ENCODE results near the gene SLC35F6. TPM values are rescaled to one million over a fixed set of nuclear protein-coding genes. Genes with fewer than 3 reads are reported as not detected.

SLC35F6 gene
- polyA plus RNA-seq, 1 donor from 2014 or later = 10.8 TPM

DNA sequence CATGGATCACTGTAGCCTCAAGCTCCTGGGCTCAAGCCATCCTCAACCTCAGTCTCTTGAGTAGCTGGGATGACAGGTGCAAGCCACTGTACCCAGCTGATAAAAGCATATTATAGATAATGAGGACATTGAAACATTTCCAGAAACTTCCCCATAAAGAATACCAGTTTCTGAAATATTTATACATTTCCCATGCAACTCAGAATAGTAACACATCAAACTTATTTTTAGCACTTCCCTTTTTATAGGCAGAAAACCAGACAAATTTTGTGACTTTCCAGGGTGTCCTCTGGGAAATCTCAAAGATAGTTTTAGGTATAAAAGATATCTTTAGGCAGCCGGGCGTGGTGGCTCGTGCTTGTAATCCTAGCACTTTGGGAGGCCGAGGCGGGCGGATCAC, 58.8 kb downstream of the SLC35F6 start:
- H3K4me3 ChIP-seq (ENCODE audit: low read length) = no peak overlapping the region
- no peaks in the 10 kb centered on the region for H3K27me3 ChIP-seq (ENCODE audit: insufficient read depth, low read depth, low read length)
- no peak overlapping the region for H3K9ac ChIP-seq (ENCODE audit: low read length)
- TF ChIP-seq MXI1 (conservative IDR thresholded peaks at IDR 0.05; ENCODE audit: poor library complexity, severe bottlenecking) (no peak), TAF1 (IDR thresholded peaks at IDR 0.05; ENCODE audit: low read depth) (no peak), EZH2 (IDR thresholded peaks at IDR 0.05; ENCODE audit: borderline replicate concordance, insufficient read depth, low read length, poor library complexity, severe bottlenecking) (no peak), POLR2AphosphoS5 (IDR thresholded peaks at IDR 0.05) (no peak), RAD21 (conservative IDR thresholded peaks at IDR 0.05) (no peak), REST (IDR thresholded peaks at IDR 0.05; ENCODE audit: borderline replicate concordance) (no peak), EP300 (conservative IDR thresholded peaks at IDR 0.05; ENCODE audit: poor library complexity, severe bottlenecking) (no peak), SMC3 (conservative IDR thresholded peaks at IDR 0.05; ENCODE audit: poor library complexity) (no peak)
- TF ChIP-seq, protein P1, sequence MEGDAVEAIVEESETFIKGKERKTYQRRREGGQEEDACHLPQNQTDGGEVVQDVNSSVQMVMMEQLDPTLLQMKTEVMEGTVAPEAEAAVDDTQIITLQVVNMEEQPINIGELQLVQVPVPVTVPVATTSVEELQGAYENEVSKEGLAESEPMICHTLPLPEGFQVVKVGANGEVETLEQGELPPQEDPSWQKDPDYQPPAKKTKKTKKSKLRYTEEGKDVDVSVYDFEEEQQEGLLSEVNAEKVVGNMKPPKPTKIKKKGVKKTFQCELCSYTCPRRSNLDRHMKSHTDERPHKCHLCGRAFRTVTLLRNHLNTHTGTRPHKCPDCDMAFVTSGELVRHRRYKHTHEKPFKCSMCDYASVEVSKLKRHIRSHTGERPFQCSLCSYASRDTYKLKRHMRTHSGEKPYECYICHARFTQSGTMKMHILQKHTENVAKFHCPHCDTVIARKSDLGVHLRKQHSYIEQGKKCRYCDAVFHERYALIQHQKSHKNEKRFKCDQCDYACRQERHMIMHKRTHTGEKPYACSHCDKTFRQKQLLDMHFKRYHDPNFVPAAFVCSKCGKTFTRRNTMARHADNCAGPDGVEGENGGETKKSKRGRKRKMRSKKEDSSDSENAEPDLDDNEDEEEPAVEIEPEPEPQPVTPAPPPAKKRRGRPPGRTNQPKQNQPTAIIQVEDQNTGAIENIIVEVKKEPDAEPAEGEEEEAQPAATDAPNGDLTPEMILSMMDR (IDR thresholded peaks at IDR 0.05; ENCODE audit: poor library complexity, severe bottlenecking) = no peak
- H3K79me2 ChIP-seq (replicated peaks; ENCODE audit: insufficient read depth, low read length) = no peaks in the 10 kb centered on the region
- H3K9me3 ChIP-seq (ENCODE audit: low read length) = no peaks in the 10 kb centered on the region
- no peak overlapping the region for H3K27ac ChIP-seq (ENCODE audit: low read length)
- no peaks in the 10 kb centered on the region for H3K9me2 ChIP-seq (ENCODE audit: insufficient read depth, low read length)
- H3K36me3 ChIP-seq (ENCODE audit: insufficient read depth, low read length) = no peaks in the 10 kb centered on the region
- no peak overlapping the region for H2AFZ ChIP-seq (ENCODE audit: low read depth, low read length)
- H3F3A ChIP-seq (ENCODE audit: insufficient read depth, low read length, poor library complexity, severe bottlenecking) = no peaks in the 10 kb centered on the region
- no peaks in the 10 kb centered on the region for H4K20me1 ChIP-seq (ENCODE audit: insufficient read depth)
- no peak overlapping the region for H3K4me2 ChIP-seq (ENCODE audit: low read length)

Other genes starting within 250 kb of the SLC35F6 start
- not detected in 2 replicates for gene CIB4, start 122.9 kb upstream of the SLC35F6 start, polyA plus RNA-seq
- gene KCNK3, start 71.6 kb upstream of the SLC35F6 start, polyA plus RNA-seq = 12.9 and 14.0 TPM in 2 replicates
- gene CENPA, start 21.8 kb downstream of the SLC35F6 start, polyA plus RNA-seq = 0.54 and 2.1 TPM in 2 replicates
- gene DPYSL5, start 83.8 kb downstream of the SLC35F6 start, polyA plus RNA-seq = 111 and 157 TPM in 2 replicates
- gene MAPRE3, start 206.4 kb downstream of the SLC35F6 start, polyA plus RNA-seq = 69.2 and 87.1 TPM in 2 replicates